ENCODE data around the gene TLE7. TPM values are rescaled to one million over a fixed set of nuclear protein-coding genes. Genes with fewer than 3 reads are reported as not detected.

TLE7 gene
- polyA plus RNA-seq, 6 donors from 2014 or later: not detected

Other genes with a start within 250 kb of the TLE7 start
- under 1 TPM in 1 of 6 donors, not detected in 5; 0.23 TPM for gene HYDIN, start 211.3 kb downstream of the TLE7 start, polyA plus RNA-seq (ENCODE audit: low read depth in 6 of 6)
- 10 to 100 TPM; 22.7 to 39.6 (median 35.3) TPM for gene CMTR2, start 152.7 kb downstream of the TLE7 start, polyA plus RNA-seq (ENCODE audit: low read depth in 6 of 6)
- gene CALB2, start 83.3 kb downstream of the TLE7 start, polyA plus RNA-seq (ENCODE audit: low read depth in 6 of 6): not detected
- gene ZNF23, start 20.2 kb upstream of the TLE7 start, polyA plus RNA-seq (ENCODE audit: low read depth in 6 of 6): 10 to 100 TPM in 2 of 6 donors, 1 to 10 TPM in 4; 4.3 to 12.1 (median 7.3) TPM
- 1 to 10 TPM in 5 of 6 donors, not detected in 1; 1.6 to 3.5 (median 2.9) TPM for gene ZNF19, start 47.3 kb upstream of the TLE7 start, polyA plus RNA-seq (ENCODE audit: low read depth in 6 of 6)
- not detected for gene CHST4, start 84.4 kb upstream of the TLE7 start, polyA plus RNA-seq (ENCODE audit: low read depth in 6 of 6)
- under 1 TPM in 4 of 6 donors, not detected in 2; 0.07 to 0.74 (median 0.12) TPM for gene TAT, start 135.0 kb upstream of the TLE7 start, polyA plus RNA-seq (ENCODE audit: low read depth in 6 of 6)
- not detected for gene MARVELD3, start 184.1 kb upstream of the TLE7 start, polyA plus RNA-seq (ENCODE audit: low read depth in 6 of 6)